GM23338 (cell line): ENCODE data around the gene RGS6. TPM values are rescaled to one million over a fixed set of nuclear protein-coding genes. Genes with fewer than 3 reads are reported as not detected.
A peak's percentile ranks its signal among the peaks of the same experiment; 100 is the strongest.

Source experiments
- ATAC-seq: fragments of 200-7000 bp; cut with Tn5 transposase; 3 replicates; pipeline ENCODE4 v1.9.1; 2020
- DNase-seq: peaks from one replicate; pipeline ENCODE4 v3.0.0-alpha.2; 2015; ENCODE audit warnings: low spot score
- H2AFZ ChIP-seq: fragments of 200-600 bp; sonication (generic); 2 replicates; pipeline ENCODE4 v1.8.0; 2016; ENCODE audit warnings: antibody characterized with exemption, mild to moderate bottlenecking, moderate library complexity
- H3F3A ChIP-seq: fragments of 200-600 bp; sonication (generic); replicated peaks from 2 replicates; pipeline ENCODE4 v1.8.0; 2017; ENCODE audit warnings: antibody characterized with exemption, mixed run types, low read depth
- H3K27ac ChIP-seq: fragments of 200-600 bp; sonication (generic); 2 replicates; pipeline ENCODE4 v1.6.1; 2016; ENCODE audit warnings: low read depth
- H3K27me3 ChIP-seq: fragments of 200-600 bp; sonication (generic); 2 replicates; pipeline ENCODE4 v1.8.0; 2016; ENCODE audit warnings: mild to moderate bottlenecking, mixed run types, moderate library complexity; ENCODE audit not compliant: insufficient read depth
- H3K36me3 ChIP-seq: fragments of 200-600 bp; sonication (generic); 2 replicates; pipeline ENCODE4 v1.8.0; 2016; ENCODE audit warnings: mild to moderate bottlenecking; ENCODE audit not compliant: insufficient read depth
- H3K4me1 ChIP-seq: fragments of 200-600 bp; sonication (generic); 2 replicates; pipeline ENCODE4 v1.8.0; 2016; ENCODE audit warnings: mild to moderate bottlenecking, moderate library complexity; ENCODE audit not compliant: insufficient read depth
- H3K4me2 ChIP-seq: fragments of 200-600 bp; sonication (generic); 2 replicates; pipeline ENCODE4 v1.7.1; 2017; ENCODE audit warnings: mixed run types
- H3K4me3 ChIP-seq: fragments of 200-600 bp; sonication (generic); 2 replicates; pipeline ENCODE4 v1.6.1; 2016; ENCODE audit warnings: mixed run types
- H3K79me2 ChIP-seq: fragments of 200-600 bp; sonication (generic); replicated peaks from 2 replicates; pipeline ENCODE4 v1.8.0; 2017; ENCODE audit warnings: mild to moderate bottlenecking; ENCODE audit not compliant: insufficient read depth
- H3K9me2 ChIP-seq: fragments of 200-600 bp; sonication (generic); 2 replicates; pipeline ENCODE4 v1.8.0; 2017; ENCODE audit not compliant: insufficient read depth
- H4K20me1 ChIP-seq: fragments of 200-600 bp; sonication (generic); replicated peaks from 2 replicates; pipeline ENCODE4 v1.8.0; 2017; ENCODE audit warnings: mild to moderate bottlenecking; ENCODE audit not compliant: insufficient read depth
- H3K27ac Mint-ChIP-seq: 2 replicates; pipeline ENCODE4 v1.8.0; 2020; ENCODE audit warnings: inconsistent platforms, mild to moderate bottlenecking, moderate library complexity, mixed read lengths
- H3K27me3 Mint-ChIP-seq: 3 replicates; pipeline ENCODE4 v1.8.0; 2022; ENCODE audit warnings: low read depth, mild to moderate bottlenecking, moderate library complexity, mixed read lengths, inconsistent platforms; ENCODE audit not compliant: insufficient read depth, poor library complexity
- H3K36me3 Mint-ChIP-seq: 3 replicates; pipeline ENCODE4 v1.8.0; 2021; ENCODE audit warnings: low read depth, mild to moderate bottlenecking, inconsistent platforms, moderate library complexity, mixed read lengths
- H3K4me1 Mint-ChIP-seq: 3 replicates; pipeline ENCODE4 v1.8.0; 2020; ENCODE audit warnings: mild to moderate bottlenecking, inconsistent platforms, mixed read lengths
- H3K4me3 Mint-ChIP-seq: 3 replicates; pipeline ENCODE4 v1.8.0; 2021; ENCODE audit warnings: moderate library complexity, mild to moderate bottlenecking, inconsistent platforms, mixed read lengths
- H3K9me3 Mint-ChIP-seq: 3 replicates; pipeline ENCODE4 v1.8.0; 2020; ENCODE audit warnings: moderate library complexity, mild to moderate bottlenecking, inconsistent platforms, mixed read lengths
- CREB1 ChIP-seq: fragments of 250-450 bp; sonication (Bioruptor Pico); IDR thresholded peaks from 2 replicates; pipeline ENCODE4 v1.5.0; 2020; ENCODE audit warnings: low read depth, mild to moderate bottlenecking, moderate library complexity
- ETS1 ChIP-seq: IDR thresholded peaks from 2 replicates; pipeline ENCODE4 v1.6.1; 2016; ENCODE audit warnings: antibody characterized with exemption
- EZH2 ChIP-seq: fragments of 200-600 bp; sonication (generic); IDR thresholded peaks from one replicate; pipeline ENCODE4 v1.8.0; 2017; ENCODE audit warnings: antibody characterized with exemption, mild to moderate bottlenecking, low read depth; ENCODE audit not compliant: unreplicated experiment
- EZH2phosphoT487 ChIP-seq: fragments of 200-600 bp; sonication (generic); IDR thresholded peaks from one replicate; pipeline ENCODE4 v1.8.1; 2018; ENCODE audit warnings: antibody characterized with exemption; ENCODE audit not compliant: unreplicated experiment
- JUNB ChIP-seq: IDR thresholded peaks from one replicate; pipeline ENCODE4 v1.6.1; 2016; ENCODE audit warnings: antibody characterized with exemption; ENCODE audit not compliant: unreplicated experiment
- NANOG ChIP-seq: IDR thresholded peaks from 2 replicates; pipeline ENCODE4 v1.6.1; 2016; ENCODE audit warnings: antibody characterized with exemption, borderline replicate concordance
- POLR2AphosphoS5 ChIP-seq: IDR thresholded peaks from 2 replicates; pipeline ENCODE4 v1.6.1; 2016; ENCODE audit warnings: antibody characterized with exemption, low read depth
- REST ChIP-seq: IDR thresholded peaks from one replicate; pipeline ENCODE4 v1.6.1; 2018; ENCODE audit warnings: antibody characterized with exemption; ENCODE audit not compliant: unreplicated experiment
- STAT1 ChIP-seq: IDR thresholded peaks from one replicate; pipeline ENCODE4 v1.6.1; 2016; ENCODE audit warnings: antibody characterized with exemption; ENCODE audit not compliant: unreplicated experiment
- ZNF114 ChIP-seq: fragments of 250-450 bp; sonication (Bioruptor Pico); IDR thresholded peaks from 2 replicates; pipeline ENCODE4 v1.5.0; 2020; ENCODE audit warnings: mild to moderate bottlenecking, moderate library complexity
- ZNF331 ChIP-seq: fragments of 250-450 bp; sonication (Bioruptor Pico); IDR thresholded peaks from 2 replicates; pipeline ENCODE4 v1.5.0; 2020; ENCODE audit warnings: low read depth, mild to moderate bottlenecking, moderate library complexity
- polyA plus RNA-seq: library from polyadenylated mRNA; unstranded; fragments of >200 nt; fragmentation: Nextera tagmentation; extraction: Ambion mirVana; gene quantifications from 2 replicates; pipeline ENCODE4 v1.2.1, GENCODE V29; 2016
- total RNA-seq: library from RNA; depleted of rRNA; stranded (reverse); fragments of >200 nt; shearing (Covaris generic); gene quantifications from 2 replicates; pipeline ENCODE4 v1.2.3, GENCODE V29; 2014
- TF ChIP-seq, protein P1 (sequence below): fragments of 250-450 bp; sonication (Bioruptor Pico); IDR thresholded peaks from 2 replicates; pipeline ENCODE4 v1.5.0; 2020; ENCODE audit warnings: mild to moderate bottlenecking, moderate library complexity
- TF ChIP-seq, protein P2 (sequence below), 2 experiments: fragments of 200-600 bp in 1 of 2; sonication (generic) in 1 of 2; conservative IDR thresholded peaks; 2 replicates each; pipeline versions ENCODE4 v1.5.1 to v1.6.1; 2016 to 2017; ENCODE audit warnings: antibody characterized with exemption in 2 of 2, low read depth in 2 of 2, mild to moderate bottlenecking in 2 of 2, moderate library complexity in 1 of 2

The RGS6 gene
- total and polyA plus RNA-seq, 2 experiments from 2014 or later = 0.66 to 0.83 TPM

GRCh38 chr14:71923513-71923912 is 8.7 kb upstream of the RGS6 start:
- Histone ChIP-seq H4K20me1 (no peaks in the 10 kb centered on the region), H2AFZ (no peak overlapping the region), H3K79me2 (no peaks in the 10 kb centered on the region), H3K9me2 (no peaks in the 10 kb centered on the region), H3K36me3 (no peaks in the 10 kb centered on the region), H3K4me3 (no peak overlapping the region), H3K27ac (no peak overlapping the region), H3K4me1 (no peaks in the 10 kb centered on the region; the same call in 1 of the 2 replicates), H3F3A (no peaks in the 10 kb centered on the region), H3K27me3 (no peaks in the 10 kb centered on the region), H3K4me2 (no peak overlapping the region)
- TF ChIP-seq ETS1 (no peak), ZNF114 (CRISPR knock-in tag) (no peak), EZH2 (no peak), STAT1 (no peak), JUNB (no peak), POLR2AphosphoS5 (no peak), EZH2phosphoT487 (no peak), ZNF331 (CRISPR knock-in tag) (no peak), NANOG (no peak), CREB1 (CRISPR knock-in tag) (no peak), REST (no peak)
- TF ChIP-seq, protein P1, sequence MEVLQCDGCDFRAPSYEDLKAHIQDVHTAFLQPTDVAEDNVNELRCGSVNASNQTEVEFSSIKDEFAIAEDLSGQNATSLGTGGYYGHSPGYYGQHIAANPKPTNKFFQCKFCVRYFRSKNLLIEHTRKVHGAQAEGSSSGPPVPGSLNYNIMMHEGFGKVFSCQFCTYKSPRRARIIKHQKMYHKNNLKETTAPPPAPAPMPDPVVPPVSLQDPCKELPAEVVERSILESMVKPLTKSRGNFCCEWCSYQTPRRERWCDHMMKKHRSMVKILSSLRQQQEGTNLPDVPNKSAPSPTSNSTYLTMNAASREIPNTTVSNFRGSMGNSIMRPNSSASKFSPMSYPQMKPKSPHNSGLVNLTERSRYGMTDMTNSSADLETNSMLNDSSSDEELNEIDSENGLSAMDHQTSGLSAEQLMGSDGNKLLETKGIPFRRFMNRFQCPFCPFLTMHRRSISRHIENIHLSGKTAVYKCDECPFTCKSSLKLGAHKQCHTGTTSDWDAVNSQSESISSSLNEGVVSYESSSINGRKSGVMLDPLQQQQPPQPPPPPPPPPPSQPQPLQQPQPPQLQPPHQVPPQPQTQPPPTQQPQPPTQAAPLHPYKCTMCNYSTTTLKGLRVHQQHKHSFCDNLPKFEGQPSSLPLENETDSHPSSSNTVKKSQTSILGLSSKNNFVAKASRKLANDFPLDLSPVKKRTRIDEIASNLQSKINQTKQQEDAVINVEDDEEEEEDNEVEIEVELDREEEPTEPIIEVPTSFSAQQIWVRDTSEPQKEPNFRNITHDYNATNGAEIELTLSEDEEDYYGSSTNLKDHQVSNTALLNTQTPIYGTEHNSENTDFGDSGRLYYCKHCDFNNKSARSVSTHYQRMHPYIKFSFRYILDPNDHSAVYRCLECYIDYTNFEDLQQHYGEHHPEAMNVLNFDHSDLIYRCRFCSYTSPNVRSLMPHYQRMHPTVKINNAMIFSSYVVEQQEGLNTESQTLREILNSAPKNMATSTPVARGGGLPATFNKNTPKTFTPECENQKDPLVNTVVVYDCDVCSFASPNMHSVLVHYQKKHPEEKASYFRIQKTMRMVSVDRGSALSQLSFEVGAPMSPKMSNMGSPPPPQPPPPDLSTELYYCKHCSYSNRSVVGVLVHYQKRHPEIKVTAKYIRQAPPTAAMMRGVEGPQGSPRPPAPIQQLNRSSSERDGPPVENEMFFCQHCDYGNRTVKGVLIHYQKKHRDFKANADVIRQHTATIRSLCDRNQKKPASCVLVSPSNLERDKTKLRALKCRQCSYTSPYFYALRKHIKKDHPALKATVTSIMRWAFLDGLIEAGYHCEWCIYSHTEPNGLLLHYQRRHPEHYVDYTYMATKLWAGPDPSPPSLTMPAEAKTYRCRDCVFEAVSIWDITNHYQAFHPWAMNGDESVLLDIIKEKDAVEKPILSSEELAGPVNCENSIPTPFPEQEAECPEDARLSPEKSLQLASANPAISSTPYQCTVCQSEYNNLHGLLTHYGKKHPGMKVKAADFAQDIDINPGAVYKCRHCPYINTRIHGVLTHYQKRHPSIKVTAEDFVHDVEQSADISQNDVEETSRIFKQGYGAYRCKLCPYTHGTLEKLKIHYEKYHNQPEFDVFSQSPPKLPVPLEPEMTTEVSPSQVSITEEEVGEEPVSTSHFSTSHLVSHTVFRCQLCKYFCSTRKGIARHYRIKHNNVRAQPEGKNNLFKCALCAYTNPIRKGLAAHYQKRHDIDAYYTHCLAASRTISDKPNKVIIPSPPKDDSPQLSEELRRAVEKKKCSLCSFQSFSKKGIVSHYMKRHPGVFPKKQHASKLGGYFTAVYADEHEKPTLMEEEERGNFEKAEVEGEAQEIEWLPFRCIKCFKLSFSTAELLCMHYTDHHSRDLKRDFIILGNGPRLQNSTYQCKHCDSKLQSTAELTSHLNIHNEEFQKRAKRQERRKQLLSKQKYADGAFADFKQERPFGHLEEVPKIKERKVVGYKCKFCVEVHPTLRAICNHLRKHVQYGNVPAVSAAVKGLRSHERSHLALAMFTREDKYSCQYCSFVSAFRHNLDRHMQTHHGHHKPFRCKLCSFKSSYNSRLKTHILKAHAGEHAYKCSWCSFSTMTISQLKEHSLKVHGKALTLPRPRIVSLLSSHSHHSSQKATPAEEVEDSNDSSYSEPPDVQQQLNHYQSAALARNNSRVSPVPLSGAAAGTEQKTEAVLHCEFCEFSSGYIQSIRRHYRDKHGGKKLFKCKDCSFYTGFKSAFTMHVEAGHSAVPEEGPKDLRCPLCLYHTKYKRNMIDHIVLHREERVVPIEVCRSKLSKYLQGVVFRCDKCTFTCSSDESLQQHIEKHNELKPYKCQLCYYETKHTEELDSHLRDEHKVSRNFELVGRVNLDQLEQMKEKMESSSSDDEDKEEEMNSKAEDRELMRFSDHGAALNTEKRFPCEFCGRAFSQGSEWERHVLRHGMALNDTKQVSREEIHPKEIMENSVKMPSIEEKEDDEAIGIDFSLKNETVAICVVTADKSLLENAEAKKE (CRISPR knock-in tag) = no peak
- TF ChIP-seq, protein P2, sequence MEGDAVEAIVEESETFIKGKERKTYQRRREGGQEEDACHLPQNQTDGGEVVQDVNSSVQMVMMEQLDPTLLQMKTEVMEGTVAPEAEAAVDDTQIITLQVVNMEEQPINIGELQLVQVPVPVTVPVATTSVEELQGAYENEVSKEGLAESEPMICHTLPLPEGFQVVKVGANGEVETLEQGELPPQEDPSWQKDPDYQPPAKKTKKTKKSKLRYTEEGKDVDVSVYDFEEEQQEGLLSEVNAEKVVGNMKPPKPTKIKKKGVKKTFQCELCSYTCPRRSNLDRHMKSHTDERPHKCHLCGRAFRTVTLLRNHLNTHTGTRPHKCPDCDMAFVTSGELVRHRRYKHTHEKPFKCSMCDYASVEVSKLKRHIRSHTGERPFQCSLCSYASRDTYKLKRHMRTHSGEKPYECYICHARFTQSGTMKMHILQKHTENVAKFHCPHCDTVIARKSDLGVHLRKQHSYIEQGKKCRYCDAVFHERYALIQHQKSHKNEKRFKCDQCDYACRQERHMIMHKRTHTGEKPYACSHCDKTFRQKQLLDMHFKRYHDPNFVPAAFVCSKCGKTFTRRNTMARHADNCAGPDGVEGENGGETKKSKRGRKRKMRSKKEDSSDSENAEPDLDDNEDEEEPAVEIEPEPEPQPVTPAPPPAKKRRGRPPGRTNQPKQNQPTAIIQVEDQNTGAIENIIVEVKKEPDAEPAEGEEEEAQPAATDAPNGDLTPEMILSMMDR (conservative IDR thresholded peaks at IDR 0.05; ENCODE audit: low read depth in 2 of 2) = no peak
- Mint-ChIP-seq H3K27ac (no peak overlapping the region), H3K4me1 (peaks cover 9% of the 10 kb centered on the region; the same call in 2 of the 3 replicates), H3K4me3 (no peak overlapping the region), H3K36me3 (no peaks in the 10 kb centered on the region; the same call in 2 of the 3 replicates), H3K9me3 (no peaks in the 10 kb centered on the region), H3K27me3 (peaks cover 4% of the 10 kb centered on the region)
- peak; percentile 59 for DNase-seq
- no peak for ATAC-seq
